Neural cell (in vitro differentiated cells): ENCODE results near the gene SLC29A3. TPM values are rescaled to one million over a fixed set of nuclear protein-coding genes. Genes with fewer than 3 reads are reported as not detected.

ENCODE experiments used
- H2AFZ ChIP-seq: fragments of 200-600, 300-800 bp; sonication (generic), shearing (Covaris generic); 2 replicates; pipeline ENCODE4 v1.6.0; 2014; ENCODE audit warnings: low read depth, mild to moderate bottlenecking, antibody characterized with exemption, low read length, moderate library complexity
- H3F3A ChIP-seq: fragments of 200-600 bp; shearing (Covaris generic); 2 replicates; pipeline ENCODE4 v1.6.1; 2016; ENCODE audit warnings: mild to moderate bottlenecking, moderate library complexity, mixed read lengths, antibody characterized with exemption, low read length; ENCODE audit not compliant: insufficient read depth, poor library complexity, severe bottlenecking
- H3K27ac ChIP-seq: fragments of 200-600, 300-800 bp; sonication (generic), shearing (Covaris generic); 2 replicates; pipeline ENCODE4 v1.5.1; 2014; ENCODE audit warnings: mild to moderate bottlenecking, low read length, moderate library complexity
- H3K27me3 ChIP-seq: fragments of 300-800, 200-600 bp; sonication (generic), shearing (Covaris generic); 2 replicates; pipeline ENCODE4 v1.6.0; 2014; ENCODE audit warnings: mild to moderate bottlenecking, low read depth, low read length, moderate library complexity; ENCODE audit not compliant: insufficient read depth
- H3K36me3 ChIP-seq: fragments of 300-800, 200-600 bp; sonication (generic), shearing (Covaris generic); 2 replicates; pipeline ENCODE4 v1.5.1; 2014; ENCODE audit warnings: mild to moderate bottlenecking, antibody characterized with exemption, low read length, moderate library complexity; ENCODE audit not compliant: insufficient read depth
- H3K4me2 ChIP-seq: fragments of 300-800, 200-600 bp; sonication (generic), shearing (Covaris generic); 2 replicates; pipeline ENCODE4 v1.6.0; 2014; ENCODE audit warnings: mild to moderate bottlenecking, low read length
- H3K4me3 ChIP-seq: fragments of 300-800, 200-600 bp; sonication (generic), shearing (Covaris generic); 2 replicates; pipeline ENCODE4 v1.5.1; 2014; ENCODE audit warnings: mild to moderate bottlenecking, low read length, moderate library complexity
- H3K79me2 ChIP-seq: fragments of 200-600 bp; shearing (Covaris generic); replicated peaks from 2 replicates; pipeline ENCODE4 v1.6.0; 2014; ENCODE audit warnings: mild to moderate bottlenecking, low read length, moderate library complexity; ENCODE audit not compliant: insufficient read depth
- H3K9ac ChIP-seq: fragments of 300-800, 200-600 bp; sonication (generic), shearing (Covaris generic); 2 replicates; pipeline ENCODE4 v1.6.1; 2016; ENCODE audit warnings: mild to moderate bottlenecking, low read length, mixed read lengths
- H3K9me2 ChIP-seq: fragments of 200-600 bp; shearing (Covaris generic); 2 replicates; pipeline ENCODE4 v1.6.1; 2016; ENCODE audit warnings: mild to moderate bottlenecking, low read length, mixed read lengths; ENCODE audit not compliant: insufficient read depth
- H3K9me3 ChIP-seq: fragments of 200-600, 300-800 bp; sonication (generic), shearing (Covaris generic); 2 replicates; pipeline ENCODE4 v1.6.1; 2016; ENCODE audit warnings: mild to moderate bottlenecking, mixed run types, low read length, moderate library complexity, mixed read lengths
- H4K20me1 ChIP-seq: fragments of 200-600 bp; shearing (Covaris generic); 2 replicates; pipeline ENCODE4 v1.6.1; 2016; ENCODE audit warnings: mild to moderate bottlenecking, mixed run types; ENCODE audit not compliant: insufficient read depth
- EP300 ChIP-seq: fragments of 450-650 bp; conservative IDR thresholded peaks from 2 replicates; pipeline ENCODE4 v1.6.1; 2014; ENCODE audit warnings: antibody characterized with exemption, mild to moderate bottlenecking, moderate library complexity; ENCODE audit not compliant: poor library complexity, severe bottlenecking
- EZH2 ChIP-seq: fragments of 200-600, 300-800 bp; shearing (Covaris generic), sonication (generic); IDR thresholded peaks from 2 replicates; pipeline ENCODE4 v1.6.1; 2014; ENCODE audit warnings: antibody characterized with exemption, low read length, borderline replicate concordance, mild to moderate bottlenecking; ENCODE audit not compliant: insufficient read depth, poor library complexity, severe bottlenecking
- MXI1 ChIP-seq: fragments of 450-650 bp; conservative IDR thresholded peaks from 2 replicates; pipeline ENCODE4 v1.6.1; 2014; ENCODE audit warnings: antibody characterized with exemption, mild to moderate bottlenecking; ENCODE audit not compliant: poor library complexity, severe bottlenecking
- POLR2AphosphoS5 ChIP-seq: IDR thresholded peaks from 2 replicates; pipeline ENCODE4 v1.6.1; 2012
- REST ChIP-seq: IDR thresholded peaks from 2 replicates; pipeline ENCODE4 v1.6.1; 2012; ENCODE audit warnings: borderline replicate concordance
- SMC3 ChIP-seq: fragments of 450-650 bp; conservative IDR thresholded peaks from 2 replicates; pipeline ENCODE4 v1.6.1; 2014; ENCODE audit warnings: antibody characterized with exemption, mild to moderate bottlenecking, moderate library complexity; ENCODE audit not compliant: poor library complexity
- TAF1 ChIP-seq: IDR thresholded peaks from 2 replicates; pipeline ENCODE4 v1.6.1; 2012; ENCODE audit warnings: low read depth
- polyA plus RNA-seq: library from polyadenylated mRNA; depleted of rRNA; stranded (reverse); fragments of >200 nt; gene quantifications from 2 replicates; pipeline ENCODE4 v1.2.3, GENCODE V29; 2014

Gene SLC29A3
- polyA plus RNA-seq, 1 donor from 2014 or later = 2.3 TPM

- H3K27me3 ChIP-seq = no peaks in the 10 kb centered on the region
- no peak overlapping the region for H3K27ac ChIP-seq
- H3K36me3 ChIP-seq = no peaks in the 10 kb centered on the region
- no peak overlapping the region for H2AFZ ChIP-seq
- no peak overlapping the region for H3K4me2 ChIP-seq
- no peaks in the 10 kb centered on the region for H3F3A ChIP-seq
- TF ChIP-seq EZH2 = no peak
- no peak for TF ChIP-seq TAF1
- no peak for TF ChIP-seq SMC3
- no peak for TF ChIP-seq REST
- no peaks in the 10 kb centered on the region for H3K9me2 ChIP-seq
- no peaks in the 10 kb centered on the region for H4K20me1 ChIP-seq
- H3K79me2 ChIP-seq = no peaks in the 10 kb centered on the region
- no peak overlapping the region for H3K4me3 ChIP-seq
- H3K9ac ChIP-seq = no peak overlapping the region
- no peaks in the 10 kb centered on the region for H3K9me3 ChIP-seq
These were observed 24.3 kb downstream of the SLC29A3 start for GRCh38 chr10:71343392-71343773.

DNA sequence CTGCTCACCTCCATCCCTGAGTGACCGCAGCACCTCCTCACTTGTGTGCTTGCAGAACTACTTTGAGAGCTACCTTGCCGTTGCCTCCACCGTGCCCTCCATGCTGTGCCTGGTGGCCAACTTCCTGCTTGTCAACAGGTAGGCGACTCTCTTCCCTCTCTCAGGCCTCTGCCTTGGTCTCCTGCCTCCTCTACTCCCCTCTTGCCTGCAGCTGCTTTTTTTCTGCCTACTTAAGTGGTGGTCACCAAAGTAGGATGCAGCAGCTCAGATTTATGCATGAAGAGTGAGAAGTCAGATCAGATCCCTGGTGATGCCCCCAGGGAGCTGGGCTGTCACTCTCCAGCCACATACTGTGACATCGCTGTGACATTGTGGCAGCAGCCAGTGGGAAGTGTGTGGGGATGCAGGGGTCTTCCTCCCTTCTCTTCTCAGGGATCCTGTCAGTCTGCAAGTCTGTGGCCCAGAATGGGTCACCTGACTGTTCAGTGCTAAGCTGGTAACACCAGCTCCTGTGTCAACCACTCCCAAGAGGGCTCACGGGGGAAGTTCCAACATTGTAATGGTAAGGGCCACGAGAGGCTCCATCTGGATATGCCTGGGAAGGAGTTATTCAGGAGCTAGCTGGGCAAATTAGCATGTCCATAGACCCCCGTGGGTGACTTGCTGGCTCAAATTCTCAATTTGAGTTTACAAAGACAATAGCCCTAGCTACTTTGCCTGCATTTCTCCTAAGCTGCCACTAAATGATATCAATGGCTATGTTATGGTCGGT, 25.3 kb downstream of the SLC29A3 start:
- no peaks in the 10 kb centered on the region for H3K9me3 ChIP-seq
- H3K4me2 ChIP-seq = no peak overlapping the region
- H4K20me1 ChIP-seq = no peaks in the 10 kb centered on the region
- no peaks in the 10 kb centered on the region for H3K79me2 ChIP-seq
- H3K36me3 ChIP-seq = no peaks in the 10 kb centered on the region
- no peak overlapping the region for H3K9ac ChIP-seq
- no peak overlapping the region for H3K4me3 ChIP-seq
- TF ChIP-seq POLR2AphosphoS5 = no peak
- no peak for TF ChIP-seq EP300
- no peak for TF ChIP-seq MXI1
- H3F3A ChIP-seq = no peaks in the 10 kb centered on the region
- no peak overlapping the region for H3K27ac ChIP-seq
- H3K27me3 ChIP-seq = no peaks in the 10 kb centered on the region
- no peak overlapping the region for H2AFZ ChIP-seq
- no peaks in the 10 kb centered on the region for H3K9me2 ChIP-seq

GRCh38 chr10:71344993-71345480, 26.0 kb downstream of the SLC29A3 start:
- H3F3A ChIP-seq = no peaks in the 10 kb centered on the region
- no peak for TF ChIP-seq TAF1
- TF ChIP-seq SMC3 = no peak
- H3K4me2 ChIP-seq = no peak overlapping the region
- no peaks in the 10 kb centered on the region for H3K9me3 ChIP-seq
- H3K27me3 ChIP-seq = no peaks in the 10 kb centered on the region
- no peak overlapping the region for H2AFZ ChIP-seq
- H3K79me2 ChIP-seq = no peaks in the 10 kb centered on the region
- no peaks in the 10 kb centered on the region for H4K20me1 ChIP-seq
- H3K27ac ChIP-seq = no peak overlapping the region
- no peak overlapping the region for H3K9ac ChIP-seq
- H3K36me3 ChIP-seq = no peaks in the 10 kb centered on the region
- H3K4me3 ChIP-seq = no peak overlapping the region
- no peaks in the 10 kb centered on the region for H3K9me2 ChIP-seq
